ENCODE measurements around the gene GSG1L. TPM values are rescaled to one million over a fixed set of nuclear protein-coding genes. Genes with fewer than 3 reads are reported as not detected.

The GSG1L gene
- total and polyA plus RNA-seq, 4 donors: not detected

GRCh38 chr16:27793249-27793622 is 270.3 kb downstream of the GSG1L start:
- Histone ChIP-seq H3K4me3 (ENCODE audit: low read depth in 1 of 3, low read length in 3 of 3) (no peak overlapping the region), H3K9me3 (ENCODE audit: control insufficient read depth in 4 of 4, low read length in 3 of 4) (peaks cover 0 to 3% (median 0%) of the 10 kb centered on the region in 4 donors), H3K27me3 (ENCODE audit: control insufficient read depth in 4 of 4, insufficient read depth in 4 of 4, low read length in 3 of 4) (no peaks in the 10 kb centered on the region), H3K36me3 (ENCODE audit: control insufficient read depth in 4 of 4, insufficient read depth in 3 of 4, low read depth in 1 of 4, low read length in 3 of 4) (no peaks in the 10 kb centered on the region), H3K4me1 (ENCODE audit: control insufficient read depth in 4 of 4, insufficient read depth in 4 of 4, low read length in 3 of 4) (no peaks in the 10 kb centered on the region), H3K27ac (ENCODE audit: low read depth in 1 of 2, low read length in 2 of 2) (no peak overlapping the region), H3K9ac (ENCODE audit: low read depth in 1 of 2, low read length in 2 of 2) (no peak overlapping the region)
- TF ChIP-seq HNF4A (conservative IDR thresholded peaks at IDR 0.05) (no peak), NR2F2 (IDR thresholded peaks at IDR 0.05) (no peak), REST (IDR thresholded peaks at IDR 0.05) (no peak), FOXA1 (IDR thresholded peaks at IDR 0.05) (no peak), GABPA (IDR thresholded peaks at IDR 0.05 in 1 of 2, conservative IDR thresholded peaks at IDR 0.05 in 1 of 2) (no peak)
- no peak for DNase-seq (ENCODE audit: low spot score)

GRCh38 chr16:27792486-27793248 is 270.8 kb downstream of the GSG1L start:
- Histone ChIP-seq H3K4me1 (ENCODE audit: control insufficient read depth in 4 of 4, insufficient read depth in 4 of 4, low read length in 3 of 4) (no peaks in the 10 kb centered on the region), H3K36me3 (ENCODE audit: control insufficient read depth in 4 of 4, insufficient read depth in 3 of 4, low read depth in 1 of 4, low read length in 3 of 4) (no peaks in the 10 kb centered on the region), H3K9ac (ENCODE audit: low read depth in 1 of 2, low read length in 2 of 2) (no peak overlapping the region), H3K27me3 (ENCODE audit: control insufficient read depth in 4 of 4, insufficient read depth in 4 of 4, low read length in 3 of 4) (no peaks in the 10 kb centered on the region), H3K4me3 (ENCODE audit: low read depth in 1 of 3, low read length in 3 of 3) (no peak overlapping the region), H3K9me3 (ENCODE audit: control insufficient read depth in 4 of 4, low read length in 3 of 4) (peaks cover 0 to 3% (median 0%) of the 10 kb centered on the region in 4 donors), H3K27ac (ENCODE audit: low read depth in 1 of 2, low read length in 2 of 2) (no peak overlapping the region)
- 77% methylated on average over 7 of the region's 7 CpGs for WGBS
- no peak for DNase-seq (ENCODE audit: low spot score)
- TF ChIP-seq ZBTB33 (IDR thresholded peaks at IDR 0.05) (no peak), YY1 (IDR thresholded peaks at IDR 0.05) (no peak), RXRA (IDR thresholded peaks at IDR 0.05) (no peak), FOXA2 (IDR thresholded peaks at IDR 0.05) (no peak), SP1 (IDR thresholded peaks at IDR 0.05) (no peak), TAF1 (conservative IDR thresholded peaks at IDR 0.05) (no peak), MAX (IDR thresholded peaks at IDR 0.05) (no peak), GABPA (IDR thresholded peaks at IDR 0.05 in 1 of 2, conservative IDR thresholded peaks at IDR 0.05 in 1 of 2) (no peak), EGR1 (IDR thresholded peaks at IDR 0.05; ENCODE audit: low read depth in 2 of 2) (no peak), FOXA1 (IDR thresholded peaks at IDR 0.05) (no peak)
